ENCODE data around the gene TXLNA. TPM values are rescaled to one million over a fixed set of nuclear protein-coding genes. Genes with fewer than 3 reads are reported as not detected.

Gene TXLNA
- polyA plus RNA-seq, 2 of the 4 experiments (the other 2 are of a cell fraction): 22.5 to 25.0 TPM

GRCh38 chr1:32200226-32201010, 20.9 kb downstream of the TXLNA start, which contains the start of gene CCDC28B:
Gene CCDC28B, plus strand, starts transcription at chr1:32200595. Its CDS starts 1,341 bp downstream, at chr1:32201936.
- peak within 1 kb of the TSS; percentile 15 to 77; a peak in 5 of 6 replicates for H3K27ac ChIP-seq
- ChIA-PET CTCF (interaction anchor here (1.2 to 3.1 kb wide), 4 partner anchors 9 to 48 kb away, joined by 3 to 14 read pairs (median 6); no protein-coding TSS in a partner anchor), POLR2A (interaction anchor here (1.1 to 2.6 kb wide), 3 partner anchors 21 to 136 kb away, joined by 3 to 16 read pairs (median 5); partner anchors contain the start of genes MARCKSL1, TMEM39B and TXLNA)
- no peak for FAIRE-seq
- peak within 1 kb of the TSS; percentile 63 for H3K4me2 ChIP-seq
- H3K9me3 ChIP-seq: no peaks in the 10 kb centered on the region
- WGBS (ENCODE audit: missing lambda C conversion rate): 12% methylated on average over 13 of the region's 34 CpGs
- peak; percentile 48 to 53 for ATAC-seq
- no peak for TF ChIP-seq ELK1 (IDR thresholded peaks at IDR 0.05; ENCODE audit: low read depth, low read length)
- no peak for TF ChIP-seq ZSCAN20 (CRISPR knock-in tag; IDR thresholded peaks at IDR 0.05)
- TF ChIP-seq MAX (IDR thresholded peaks at IDR 0.05): peak; percentile 83
- TF ChIP-seq FOSL2 (IDR thresholded peaks at IDR 0.05): no peak
- no peak for TF ChIP-seq FOSL2 (CRISPR knock-in tag; IDR thresholded peaks at IDR 0.05)
- TF ChIP-seq ATOH8 (CRISPR knock-in tag; IDR thresholded peaks at IDR 0.05; ENCODE audit: low read depth): peak; percentile 67; the same call in 1 of the 2 replicates
- peak; percentile 82; the same call in 1 of the 2 replicates for TF ChIP-seq E2F6 (IDR thresholded peaks at IDR 0.05; ENCODE audit: borderline replicate concordance, low read depth)
- 0 out of 3 replicates have a peak, but pooled peaks cover 5% of the 10 kb centered on the region for H3K4me1 ChIP-seq
- H3K4me3 ChIP-seq: peak within 1 kb of the TSS; percentile 35
- DNase-seq (ENCODE audit: low read depth in 1 of 2, low spot score in 1 of 2): peak in 1 of 2 experiments; percentile 49

- peak overlapping the region; percentile 35 for H3K4me3 ChIP-seq
- ATAC-seq (peak in 1 of 2 experiments; percentile 5; a peak in 1 of 6 replicates), DNase-seq (ENCODE audit: low read depth in 1 of 2, low spot score in 1 of 2) (no peak), FAIRE-seq (no peak)
- WGBS (ENCODE audit: missing lambda C conversion rate): 66% methylated on average over 20 of the region's 26 CpGs
- TF ChIP-seq MYC (IDR thresholded peaks at IDR 0.05; ENCODE audit: borderline replicate concordance, low read length) (no peak), ATOH8 (CRISPR knock-in tag; IDR thresholded peaks at IDR 0.05; ENCODE audit: low read depth) (no peak), MAZ (IDR thresholded peaks at IDR 0.05; ENCODE audit: borderline replicate concordance, low read depth, low read length) (no peak), REST (IDR thresholded peaks at IDR 0.05) (no peak), E2F6 (IDR thresholded peaks at IDR 0.05; ENCODE audit: borderline replicate concordance, low read depth) (no peak), JUNB (IDR thresholded peaks at IDR 0.05) (no peak), HES2 (IDR thresholded peaks at IDR 0.05) (no peak), EP300 (IDR thresholded peaks at IDR 0.05) (no peak), NPAS2 (CRISPR knock-in tag; IDR thresholded peaks at IDR 0.05; ENCODE audit: borderline replicate concordance) (no peak), ELK1 (IDR thresholded peaks at IDR 0.05; ENCODE audit: low read depth, low read length) (no peak), SMC3 (IDR thresholded peaks at IDR 0.05) (no peak), TP53 (CRISPR knock-in tag; IDR thresholded peaks at IDR 0.05) (no peak), RCOR1 (IDR thresholded peaks at IDR 0.05; ENCODE audit: low read depth, low read length) (no peak)
- no peaks in the 10 kb centered on the region for H3K9me3 ChIP-seq
- H3K4me2 ChIP-seq: peak overlapping the region; percentile 63
- ChIA-PET POLR2A (interaction anchor here (1.5 to 2.6 kb wide), 2 partner anchors 21 to 129 kb away, joined by 5 to 16 read pairs; partner anchors contain the start of genes TMEM39B and TXLNA), CTCF (interaction anchor here (1.2 to 3.1 kb wide), 5 partner anchors 8 to 47 kb away, joined by 3 to 14 read pairs (median 4); no protein-coding TSS in a partner anchor)
- peak overlapping the region; percentile 15 to 77; a peak in 4 of 6 replicates for H3K27ac ChIP-seq
- H3K4me1 ChIP-seq: 0 out of 3 replicates have a peak, but pooled peaks cover 8% of the 10 kb centered on the region
Observed at GRCh38 chr1:32201011-32201855, 21.8 kb downstream of the TXLNA start.

All from A549 (cell line).